NK-92 (cell line): ENCODE results near the gene TMC8.
"Not testable (repeated sequence)": the region's sequence is repeated elsewhere in the genome, so short reads cannot be mapped to it uniquely, and the experiment has no call there.

Source experiments
- DNase-seq: peaks from one replicate; lab custom pipeline; 2025; ENCODE audit not compliant: unreplicated experiment; lab: John Stamatoyannopoulos, UW

TMC8 gene

DNA sequence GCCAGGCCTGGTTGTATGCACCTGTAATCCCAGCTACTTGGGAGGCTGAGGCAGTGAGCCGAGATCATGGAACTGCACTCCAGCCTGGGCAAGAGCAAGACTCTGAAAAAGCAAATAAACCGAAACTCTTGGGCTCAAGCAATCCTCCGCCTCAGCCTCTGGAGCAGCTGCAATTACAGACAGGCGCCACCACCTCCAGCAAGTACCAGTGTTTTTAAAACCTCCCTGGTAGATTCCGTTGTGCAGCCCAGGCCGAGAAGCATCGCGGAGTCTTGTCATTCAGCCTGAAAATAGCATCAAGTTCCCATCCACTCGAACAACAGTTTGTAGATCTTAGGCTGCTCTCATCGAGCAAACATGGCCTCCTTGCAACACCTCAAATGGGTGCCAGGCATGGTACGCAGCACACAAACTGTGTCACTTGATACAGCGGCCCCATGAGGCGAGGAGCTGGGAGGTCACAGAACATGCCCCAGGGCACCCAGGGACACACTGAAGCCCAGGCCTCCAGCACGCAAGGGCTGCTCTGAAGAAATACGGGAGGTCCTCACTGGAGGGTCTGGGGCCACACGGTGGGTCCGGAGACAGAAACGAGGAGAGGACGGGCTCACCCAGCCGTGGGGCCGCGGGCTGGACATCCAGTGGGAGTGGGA is 20.1 kb upstream of the TMC8 start:
- no peak for DNase-seq

DNA sequence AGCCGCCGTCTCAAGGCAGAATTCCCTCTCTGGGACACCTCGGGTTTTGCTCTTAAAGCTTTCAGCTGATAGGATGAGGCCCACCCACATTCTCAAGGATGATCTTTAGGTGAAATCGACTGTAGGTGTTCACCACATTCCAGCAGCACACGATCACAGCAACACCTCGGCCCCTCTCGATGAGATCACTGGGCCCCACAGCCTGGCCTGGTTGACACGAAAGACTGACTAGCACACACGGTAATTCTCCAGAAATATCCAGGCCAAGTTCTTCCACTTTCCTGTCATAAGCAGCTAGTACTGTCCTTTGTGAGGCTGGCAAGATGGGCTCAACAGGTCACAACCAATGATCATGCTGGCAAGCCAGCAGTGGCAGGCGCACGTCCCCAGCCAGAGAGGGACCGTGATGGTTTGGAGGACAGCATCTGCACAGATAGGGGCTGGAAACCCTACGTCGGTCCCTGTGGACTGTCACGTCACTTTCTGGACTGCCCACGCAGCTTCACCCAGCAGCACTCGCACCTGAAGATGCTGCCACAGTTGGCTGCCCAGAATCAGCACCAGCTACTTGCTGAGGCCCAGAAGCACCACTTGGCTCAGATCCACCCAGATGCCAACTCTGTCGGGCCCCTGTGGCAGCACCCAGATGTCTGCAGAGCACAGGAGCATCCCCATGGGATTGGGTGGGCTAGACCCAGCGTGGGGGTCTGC is 19.4 kb upstream of the TMC8 start:
- no peak for DNase-seq

DNA sequence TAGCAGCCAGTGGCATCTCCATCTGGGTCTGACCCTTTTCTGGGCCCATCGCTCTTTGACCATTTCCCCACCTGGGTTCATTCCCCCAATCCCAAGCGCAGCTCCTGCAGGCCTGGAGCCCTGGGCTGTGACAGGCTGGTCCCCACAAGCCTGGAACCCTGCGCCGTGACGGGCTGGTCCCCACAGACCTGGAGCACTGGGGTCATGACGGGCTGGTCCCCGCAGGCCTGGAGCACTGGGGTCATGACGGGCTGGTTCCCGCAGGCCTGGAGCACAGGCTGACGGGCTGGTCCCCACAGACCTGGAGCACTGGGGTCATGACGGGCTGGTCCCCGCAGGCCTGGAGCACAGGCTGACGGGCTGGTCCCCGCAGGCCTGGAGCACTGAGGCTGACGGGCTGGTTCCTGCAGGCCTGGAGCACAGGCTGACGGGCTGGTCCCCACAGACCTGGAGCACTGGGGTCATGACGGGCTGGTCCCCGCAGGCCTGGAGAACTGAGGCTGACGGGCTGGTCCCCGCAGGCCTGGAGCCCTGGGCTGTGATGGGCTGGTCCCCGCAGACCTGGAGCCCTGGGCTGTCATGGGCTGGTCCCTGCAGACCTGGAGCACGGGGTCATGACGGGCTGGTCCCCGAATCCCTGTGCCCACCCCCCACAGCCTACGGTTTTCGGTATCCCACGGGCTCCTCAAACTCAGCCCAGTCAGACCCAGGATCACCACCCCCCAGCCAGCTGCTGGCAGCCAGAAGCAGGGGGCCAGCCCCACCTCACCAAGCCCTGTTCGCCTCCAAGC is 18.6 kb upstream of the TMC8 start:
- no peak for DNase-seq

DNA sequence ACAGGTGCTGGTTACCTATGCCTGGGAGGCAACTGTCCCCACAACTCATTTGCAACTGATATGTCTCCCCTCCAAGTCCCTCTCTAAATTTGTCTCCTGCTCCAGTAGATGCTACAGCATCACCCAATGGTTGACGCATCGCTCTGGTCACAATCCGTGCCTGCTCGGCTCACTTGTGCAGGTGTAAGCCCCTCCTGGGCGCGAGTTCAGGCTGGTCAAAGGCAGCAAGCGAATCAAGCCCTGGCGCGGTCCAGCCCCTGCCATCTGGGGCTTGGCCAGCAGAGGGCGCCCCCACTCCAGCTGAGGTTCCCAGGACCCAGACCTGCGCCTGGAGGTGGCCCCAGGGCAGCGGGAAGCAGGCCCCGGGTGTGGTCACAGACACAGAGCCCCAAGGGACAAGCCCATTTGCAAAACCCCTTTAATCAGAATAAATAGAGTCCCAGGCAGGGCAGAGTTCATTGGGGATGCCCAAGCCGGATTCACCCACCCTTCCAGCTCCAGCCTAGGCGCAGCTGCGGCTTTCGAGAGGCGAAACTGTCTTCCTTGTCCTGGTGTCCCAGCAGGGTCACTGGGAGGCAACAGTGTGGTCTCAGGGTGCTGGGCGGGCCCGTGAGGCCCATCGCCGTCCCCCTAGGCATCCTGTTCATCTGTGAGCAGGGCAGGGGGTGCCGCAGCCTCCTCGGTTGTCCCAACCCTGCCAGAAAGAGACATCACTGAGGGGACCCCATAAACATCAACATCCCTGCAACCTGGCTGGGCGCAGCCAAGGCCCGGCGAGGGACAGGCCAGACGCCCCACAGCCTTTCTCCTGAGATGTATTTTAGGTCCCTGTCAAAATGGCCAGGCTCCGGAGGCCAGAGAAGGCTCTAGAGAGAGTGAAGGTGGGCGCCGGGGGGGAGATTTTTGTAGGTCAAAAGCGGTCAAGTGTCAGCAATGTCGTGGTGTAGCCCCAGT is 17.8 kb upstream of the TMC8 start:
- DNase-seq: no peak

DNA sequence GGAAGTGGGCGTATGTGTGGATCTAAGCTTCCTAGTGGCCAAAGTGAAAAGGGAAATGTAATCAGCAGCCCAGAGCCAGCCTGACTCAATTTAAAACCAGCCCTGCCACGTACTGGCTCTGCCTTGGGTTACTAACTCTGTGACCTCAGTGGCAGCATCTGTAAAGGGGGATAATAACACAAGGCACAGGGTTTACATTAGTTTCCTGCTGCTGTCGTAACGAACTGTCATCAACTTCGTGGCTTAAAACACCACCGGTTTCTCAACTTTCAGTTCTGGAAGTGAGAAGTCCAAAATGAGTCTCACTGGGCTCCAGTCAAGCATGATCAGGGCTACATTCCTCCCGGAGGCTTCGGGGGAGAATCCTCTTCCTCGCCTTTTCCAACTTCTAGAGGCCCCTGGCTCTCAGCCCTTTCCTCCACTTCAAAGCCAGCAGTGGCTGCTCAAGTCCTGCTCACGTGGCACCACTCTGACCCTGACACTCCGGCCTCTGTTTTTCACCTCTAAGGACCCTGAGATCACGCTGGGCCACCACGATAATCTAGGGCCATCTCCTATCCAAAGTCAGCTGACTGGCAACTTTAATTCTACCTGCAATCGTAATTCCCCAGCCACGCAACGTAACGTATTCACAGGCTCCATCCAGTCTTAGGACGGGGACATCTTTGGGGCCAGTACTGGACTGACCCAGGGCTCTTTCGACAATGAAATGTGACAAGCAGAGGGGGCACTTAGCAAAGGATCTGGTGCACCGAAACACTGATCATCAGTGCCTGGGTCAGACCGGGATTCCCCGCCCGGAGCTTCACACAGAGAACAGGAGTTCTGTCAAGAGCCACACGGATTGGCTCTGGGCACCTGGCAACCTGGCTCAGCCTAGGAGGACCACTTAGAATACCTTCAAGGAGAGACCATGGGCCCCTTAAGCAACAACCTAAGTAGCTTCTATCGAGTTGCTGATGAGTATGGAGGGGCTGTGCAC is 16.5 kb upstream of the TMC8 start:
- DNase-seq: no peak

DNA sequence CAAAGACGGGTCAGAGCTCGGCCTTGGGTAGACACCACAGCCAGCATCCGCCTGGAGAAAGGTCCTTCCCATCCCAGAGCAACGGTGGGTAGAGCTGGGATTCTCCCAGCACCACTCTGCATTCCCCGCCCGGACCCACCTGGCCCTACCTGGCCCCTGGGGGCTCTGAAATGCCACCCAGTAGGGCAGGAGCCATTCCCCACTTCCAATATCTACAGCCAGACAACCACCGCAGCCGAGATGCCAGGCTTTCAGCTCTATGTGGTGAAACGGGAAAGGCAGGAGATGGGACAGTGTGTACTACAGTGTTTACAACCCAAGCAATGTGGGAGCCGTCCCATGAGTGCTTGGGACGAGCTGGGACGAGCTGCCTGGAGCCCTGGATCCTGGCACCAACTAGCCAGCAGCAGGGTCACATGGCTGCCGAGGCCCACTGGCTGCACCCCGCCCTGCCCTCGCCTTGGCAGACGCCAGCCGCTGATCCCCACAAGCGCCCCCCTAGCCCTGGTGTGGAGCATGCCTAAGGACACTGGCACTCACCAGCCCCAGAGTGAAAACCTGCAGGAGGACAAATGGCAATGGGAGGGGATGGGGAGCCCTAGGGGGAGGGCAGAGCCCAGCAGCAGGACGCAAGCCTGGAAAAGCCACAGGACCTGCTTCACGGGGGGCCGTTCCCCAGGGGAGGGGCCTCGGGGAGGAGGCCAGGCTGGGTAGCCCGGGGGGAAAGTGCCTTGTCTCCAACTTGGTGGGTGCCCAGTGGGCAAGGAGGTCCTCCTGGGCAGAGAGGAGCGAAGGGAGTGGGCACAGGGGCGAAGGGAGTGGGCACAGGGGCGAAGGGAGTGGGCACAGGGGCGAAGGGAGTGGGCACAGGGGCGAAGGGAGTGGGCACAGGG is 15.5 kb upstream of the TMC8 start:
- no peak for DNase-seq

DNA sequence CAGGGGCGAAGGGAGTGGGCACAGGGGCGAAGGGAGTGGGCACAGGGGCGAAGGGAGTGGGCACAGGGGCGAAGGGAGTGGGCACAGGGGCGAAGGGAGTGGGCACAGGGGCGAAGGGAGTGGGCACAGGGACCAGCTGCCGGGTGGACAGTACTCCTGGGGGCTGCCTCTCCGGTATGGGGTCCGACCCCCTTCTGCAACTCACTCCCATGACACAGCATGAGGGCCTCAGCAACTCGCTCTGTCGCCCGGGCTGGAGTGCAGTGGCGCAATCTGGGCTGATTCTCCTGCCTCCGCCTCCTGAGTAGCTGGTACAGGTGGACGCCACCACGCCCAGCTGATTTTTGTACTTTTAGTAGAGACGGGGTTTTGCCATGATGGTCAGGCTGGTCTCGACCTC is 14.8 kb upstream of the TMC8 start:
- not testable (repeated sequence) for DNase-seq

DNA sequence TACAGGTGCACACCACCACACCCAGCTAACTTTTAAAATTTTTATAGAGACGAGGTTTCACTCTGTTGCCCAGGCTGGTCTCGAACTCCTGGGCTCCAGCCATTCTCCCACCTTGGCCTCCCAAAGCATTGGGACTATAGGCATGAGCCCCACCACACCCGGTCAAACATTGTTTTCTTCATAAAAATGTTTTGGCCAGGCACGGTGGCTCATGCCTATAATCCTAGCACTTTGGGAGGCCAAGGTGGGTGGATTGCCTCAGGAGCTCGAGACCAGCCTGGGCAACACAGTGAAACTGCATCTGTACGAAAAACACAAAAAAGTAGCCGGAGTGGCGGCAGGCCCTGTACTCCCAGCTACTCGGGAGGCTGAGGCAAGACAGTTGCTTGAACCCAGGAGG is 14.2 kb upstream of the TMC8 start:
- DNase-seq: no peak

DNA sequence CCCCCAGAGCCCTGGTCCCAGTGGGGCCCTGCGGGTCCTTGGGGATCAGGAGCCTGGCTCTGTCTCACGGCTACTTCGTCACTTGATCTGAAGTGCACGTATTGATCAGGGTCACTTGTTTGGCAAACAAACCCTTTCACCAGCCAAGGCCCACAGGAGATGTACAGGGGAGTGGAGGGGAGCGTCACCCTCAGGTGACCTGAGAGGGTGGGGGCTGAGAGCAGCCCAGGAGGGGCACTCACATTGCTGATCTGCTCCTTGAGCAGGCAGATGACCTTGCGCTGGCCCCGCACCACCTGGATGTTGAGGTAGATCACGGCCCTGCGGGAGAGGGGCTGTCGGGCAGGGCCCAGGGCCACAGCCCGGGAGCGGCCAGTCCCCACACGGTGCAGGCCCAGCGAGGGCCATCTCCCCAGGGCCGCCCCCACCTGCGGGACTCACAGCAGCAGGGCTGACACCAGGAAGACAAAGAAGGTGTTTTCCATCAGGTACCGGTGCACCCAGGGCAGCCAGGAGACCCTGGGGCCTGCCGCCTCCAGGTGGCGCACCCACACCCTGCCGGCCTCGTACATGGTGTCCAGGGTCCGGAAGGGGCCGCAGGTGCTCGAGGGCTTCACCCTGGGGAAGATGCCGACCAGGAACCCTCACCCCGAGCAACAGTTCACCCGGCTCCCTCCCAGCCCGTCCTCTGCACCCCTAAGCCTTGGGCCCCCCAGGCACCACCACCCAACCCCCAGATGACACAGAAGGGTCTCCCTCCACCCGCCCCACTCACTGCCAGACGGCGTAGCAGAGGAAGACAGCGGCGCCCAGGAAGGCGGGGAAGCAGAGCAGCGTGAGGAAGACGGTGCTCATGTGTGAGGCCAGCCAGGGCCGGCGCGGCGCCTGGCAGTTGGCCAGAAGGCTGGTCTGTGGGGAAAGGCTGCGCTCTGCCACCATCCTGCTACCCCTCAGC is 13.3 kb upstream of the TMC8 start:
- no peak for DNase-seq

DNA sequence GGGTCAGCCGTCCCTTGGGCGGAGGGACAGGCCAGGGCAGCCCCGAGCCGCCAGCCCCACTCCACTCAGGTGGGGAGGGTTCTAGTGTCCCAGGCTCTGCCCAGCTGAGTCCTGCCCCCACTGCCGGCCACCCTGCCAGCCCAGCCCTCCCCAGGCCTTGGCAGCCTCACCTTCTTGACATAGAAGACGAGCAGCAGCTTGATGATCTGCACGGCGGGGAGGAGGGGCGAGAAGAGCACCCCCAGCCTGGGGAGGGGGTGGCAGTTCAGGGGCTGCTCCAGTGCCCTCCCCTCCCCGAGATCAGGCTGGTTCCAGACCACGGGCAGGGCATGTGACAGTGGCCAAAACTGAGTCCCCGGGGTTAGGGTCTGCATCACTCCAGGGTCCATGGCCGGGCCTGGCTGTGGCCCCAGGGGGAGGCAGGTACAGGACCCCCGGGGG is 11.8 kb upstream of the TMC8 start:
- DNase-seq: no peak

DNA sequence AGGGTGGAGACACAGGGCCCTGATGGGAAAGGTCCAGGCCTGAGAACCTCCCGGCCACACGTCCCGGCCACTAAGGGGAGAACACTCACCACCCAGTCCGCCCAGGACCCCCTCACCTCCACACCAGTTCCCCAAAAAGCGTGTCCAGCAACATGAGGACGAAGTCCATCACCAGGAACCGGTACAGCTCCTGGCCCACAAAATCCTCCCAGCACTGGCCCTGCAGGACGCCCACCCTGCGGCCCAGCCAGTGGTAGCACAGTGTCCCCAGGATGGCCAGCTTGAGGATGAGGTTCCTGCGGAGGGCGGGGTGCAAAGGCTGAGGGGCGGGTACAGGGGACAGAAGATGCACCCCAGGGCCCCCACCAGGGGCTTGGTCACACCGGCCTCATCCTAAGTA is 10.0 kb upstream of the TMC8 start:
- DNase-seq: no peak

DNA sequence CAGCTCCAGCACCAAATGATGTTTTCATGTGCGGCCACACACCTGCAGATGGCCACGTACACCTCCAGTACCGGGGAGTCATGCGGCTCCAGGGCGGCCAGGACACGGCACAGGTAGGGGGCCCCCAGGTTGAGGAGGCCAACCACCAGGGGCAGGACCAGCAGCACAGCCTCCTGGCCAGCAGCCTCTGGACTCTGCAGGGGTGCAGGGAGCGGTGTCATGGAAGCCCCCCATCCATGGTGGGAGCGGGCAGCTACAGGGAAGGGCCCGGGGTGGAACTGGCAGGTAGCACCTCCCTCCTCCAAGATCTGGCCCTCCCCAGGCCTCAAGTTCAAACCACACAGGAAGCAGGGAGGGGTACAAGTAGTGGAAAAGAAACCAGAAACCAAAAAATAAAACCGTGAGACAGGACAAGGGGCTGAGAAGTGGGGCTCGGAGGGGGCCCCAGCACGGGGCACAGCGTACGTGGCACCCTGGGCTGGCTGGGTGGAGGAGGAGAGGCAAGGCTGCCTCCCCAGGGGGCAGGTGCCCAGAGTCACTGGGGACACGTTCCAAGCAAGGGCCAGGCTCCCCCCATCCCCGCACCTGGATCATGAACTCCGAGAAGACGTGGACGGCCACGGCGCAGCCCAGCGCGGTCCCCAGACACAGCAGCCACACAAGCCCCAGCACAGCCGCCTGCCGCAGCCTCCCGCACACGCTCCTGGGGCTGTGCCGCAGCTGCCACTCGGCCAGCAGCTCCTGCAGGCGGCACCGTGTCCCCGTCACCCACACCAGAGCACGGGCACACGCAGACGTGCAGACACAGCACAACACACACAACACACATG is 9.4 kb upstream of the TMC8 start:
- no peak for DNase-seq

DNA sequence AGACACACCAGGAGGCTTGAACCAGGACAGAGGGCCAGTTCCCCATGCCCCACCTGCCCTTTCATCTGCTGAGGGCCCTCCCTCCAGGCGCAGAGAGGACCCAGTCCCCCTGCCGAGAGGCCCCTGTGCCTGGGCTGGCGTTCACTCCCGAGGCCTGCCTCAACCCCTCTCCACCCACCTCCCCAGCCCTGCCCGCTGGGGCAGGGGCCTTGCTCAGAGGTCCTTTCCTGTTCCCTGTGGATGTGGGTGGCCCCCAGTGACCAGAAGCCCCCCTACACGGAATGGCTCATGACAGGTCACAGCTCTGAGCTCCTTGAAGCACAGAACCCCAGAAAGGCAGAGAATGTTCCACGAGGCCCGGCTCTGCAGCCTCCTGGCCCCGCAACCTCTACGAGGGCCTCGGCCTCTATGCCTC is 8.8 kb upstream of the TMC8 start:
- DNase-seq: no peak

DNA sequence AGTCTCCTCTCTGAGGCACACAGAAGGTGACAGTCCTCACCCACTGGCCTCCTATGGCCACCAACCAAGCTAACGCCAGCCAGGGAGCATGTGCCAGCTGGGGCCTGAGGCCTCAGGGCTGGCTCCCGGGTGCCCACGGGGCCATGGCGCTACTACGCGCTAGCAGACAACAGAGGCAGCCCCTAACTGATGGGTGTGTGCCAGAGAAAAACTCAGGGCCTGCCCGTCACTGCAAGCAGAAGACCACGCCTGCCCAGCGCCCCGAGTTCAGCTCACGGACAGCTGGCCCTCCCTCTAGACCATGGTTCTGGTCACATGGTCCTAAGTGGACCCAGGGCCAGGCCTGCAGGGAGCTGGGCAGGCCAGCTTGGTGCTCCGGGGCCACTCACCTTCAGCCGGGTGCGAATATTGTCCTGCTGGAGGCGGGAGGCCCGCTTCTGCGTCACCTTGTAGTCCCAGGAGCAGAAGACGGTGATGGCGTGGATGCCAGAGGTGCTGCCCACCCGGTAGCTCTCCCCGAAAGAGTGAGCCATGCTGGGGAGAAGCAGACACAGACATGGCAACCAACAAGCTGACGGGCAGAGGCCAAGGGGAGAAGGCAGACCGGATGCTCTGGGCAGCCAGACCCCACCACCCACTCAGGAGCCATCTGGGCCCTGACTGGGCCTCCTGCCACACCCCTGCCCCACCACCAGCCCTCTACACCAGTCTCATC is 8.2 kb upstream of the TMC8 start:
- DNase-seq: no peak

DNA sequence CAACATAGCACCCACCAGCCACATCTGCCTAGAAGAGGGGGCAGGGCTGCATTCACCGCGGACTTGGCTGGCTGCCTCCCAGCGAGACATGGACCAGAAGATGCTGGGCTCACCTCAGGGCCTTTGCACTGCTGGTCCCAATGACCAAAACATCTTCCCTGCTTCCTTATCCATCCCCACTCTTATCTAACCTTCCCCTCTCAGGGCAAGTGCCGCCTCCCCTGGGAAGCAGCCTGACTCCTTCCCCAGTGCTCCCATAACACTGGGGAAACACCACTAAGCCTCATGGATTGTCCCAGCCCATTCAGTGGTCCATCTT is 7.7 kb upstream of the TMC8 start:
- DNase-seq: no peak

DNA sequence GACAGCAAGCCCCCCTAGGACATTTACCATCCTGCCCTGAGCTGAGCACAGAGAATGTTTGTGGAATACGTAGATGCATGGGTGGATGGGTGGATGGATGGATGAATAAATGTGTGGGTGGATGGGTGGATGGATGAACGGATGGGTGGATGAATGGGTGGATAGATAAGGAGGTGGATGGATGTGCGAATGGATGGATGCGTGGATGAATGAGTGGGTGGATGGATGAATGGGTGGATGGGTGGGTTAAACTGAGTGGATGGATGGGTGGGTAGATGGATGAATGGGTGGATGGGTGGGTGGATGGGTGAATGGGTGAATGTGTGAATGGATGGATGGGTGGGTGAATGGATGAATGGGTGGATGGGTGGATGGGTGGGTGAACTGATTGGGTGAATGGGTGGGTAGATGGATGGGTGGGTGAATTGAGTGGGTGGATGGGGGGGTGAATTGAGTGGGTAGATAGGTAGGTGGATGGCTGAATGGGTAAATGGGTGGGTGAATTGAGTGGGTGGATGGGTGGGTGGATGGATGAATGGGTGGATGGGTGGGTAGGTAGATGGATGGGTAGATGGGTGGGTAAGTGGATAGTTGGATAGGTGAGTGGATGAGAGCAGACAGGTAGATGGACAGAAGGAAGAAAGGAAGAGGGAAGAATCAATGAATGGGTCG is 7.2 kb upstream of the TMC8 start:
- DNase-seq: no peak
